HG03064 (cell line): Measurements from ENCODE around the gene HNRNPU.

Experiments
- ATAC-seq: cut with Tn5 transposase; IDR thresholded peaks from one replicate; pipeline ENCODE4 v1.9.1; 2021; ENCODE audit warnings: low read depth; ENCODE audit not compliant: unreplicated experiment

The HNRNPU gene

GRCh38 chr1:244813327-244813726 is 51.0 kb downstream of the HNRNPU start:
- ATAC-seq: no peak

DNA sequence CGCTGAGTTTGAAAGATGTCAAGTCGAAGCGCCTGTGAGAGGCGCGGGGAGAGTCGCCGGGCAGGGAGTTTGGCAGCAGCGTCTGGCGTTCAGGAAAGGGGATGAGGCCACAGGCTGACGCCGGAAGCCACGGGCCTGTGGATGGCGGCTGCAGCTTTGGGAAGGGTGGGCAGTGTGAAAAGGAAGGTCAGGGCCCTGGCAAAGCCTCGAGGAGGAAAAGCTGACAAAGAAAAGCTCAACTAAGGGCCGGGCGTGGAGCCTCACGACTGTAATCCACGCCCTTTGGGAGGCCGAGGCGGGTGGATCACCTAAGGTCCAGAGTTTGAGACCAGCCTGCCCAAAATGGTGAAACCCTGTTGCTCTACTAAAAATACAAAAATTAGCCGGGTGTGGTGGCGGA is 54.1 kb downstream of the HNRNPU start:
- ATAC-seq: no peak

DNA sequence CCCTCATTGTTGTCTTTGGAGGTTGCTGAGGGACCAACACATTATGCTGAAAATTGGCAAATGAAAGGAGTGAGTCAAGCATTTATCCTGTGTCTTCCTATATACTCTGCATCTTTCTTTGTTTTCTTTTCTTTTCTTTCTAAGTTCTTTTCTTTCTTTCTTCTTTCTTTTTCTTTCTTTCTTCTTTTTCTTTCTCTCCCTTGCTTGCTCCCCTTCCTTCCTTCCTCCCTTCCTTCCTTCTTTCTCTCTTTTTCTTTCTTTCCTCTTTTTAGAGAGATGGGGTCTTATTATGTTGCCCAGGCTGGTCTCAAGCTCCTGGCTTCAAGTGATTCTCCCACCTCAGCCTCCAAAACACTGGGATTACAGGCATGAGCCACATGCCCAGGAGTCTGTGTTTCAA is 57.2 kb downstream of the HNRNPU start:
- ATAC-seq: no peak

GRCh38 chr1:244804841-244805240 is 59.5 kb downstream of the HNRNPU start:
- ATAC-seq: no peak

DNA sequence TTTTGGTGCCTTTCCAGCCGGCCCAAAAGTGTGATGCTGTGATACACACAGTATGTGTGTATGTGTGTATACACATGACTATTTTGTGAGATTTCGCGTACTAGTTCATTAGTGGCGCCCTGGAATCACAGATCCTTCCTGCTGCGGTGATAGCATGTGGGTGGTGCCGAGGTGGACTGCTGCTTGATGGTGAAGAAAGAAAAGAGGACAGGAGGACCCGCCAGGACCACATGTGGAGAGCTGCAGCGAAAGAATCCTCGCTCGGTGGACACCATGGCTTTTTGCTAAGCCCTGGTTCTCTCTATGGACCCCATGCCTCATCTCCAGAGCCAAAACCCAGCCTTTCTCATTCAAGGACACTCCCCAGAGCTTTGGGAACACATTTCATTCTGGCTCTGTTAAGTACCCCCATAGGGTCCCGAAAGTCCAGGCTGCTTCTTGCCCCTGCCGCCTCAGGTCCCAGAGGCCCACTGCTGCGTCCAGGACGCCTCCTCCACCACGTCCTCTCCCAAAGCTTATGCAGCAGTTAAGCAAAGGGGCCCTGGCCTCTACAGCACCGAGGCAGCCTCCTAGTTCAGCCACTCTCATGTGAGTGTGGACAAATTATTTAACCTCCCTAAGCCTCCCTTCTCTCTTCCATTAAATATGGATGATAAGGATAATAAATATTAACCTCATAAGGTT is 61.6 kb downstream of the HNRNPU start:
- ATAC-seq: no peak

DNA sequence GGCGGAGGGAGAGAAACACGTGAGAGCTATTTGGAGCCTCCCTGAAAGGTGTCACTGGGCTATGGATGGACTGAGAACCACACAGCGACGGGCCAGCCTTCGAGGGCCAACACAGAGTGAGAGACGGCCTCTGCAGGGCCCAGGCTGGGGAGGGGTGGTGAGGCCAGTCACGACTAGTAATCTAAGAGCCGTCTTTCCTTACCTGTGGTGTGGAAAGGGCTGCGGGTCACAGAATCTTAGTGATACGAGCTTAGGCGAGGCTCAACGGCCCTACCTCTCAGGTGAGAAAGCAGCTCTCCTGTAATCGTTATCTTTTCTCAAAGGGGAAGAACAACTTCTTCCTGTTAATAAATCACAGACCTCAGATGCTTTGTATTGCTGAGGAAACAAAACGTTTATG is 62.3 kb downstream of the HNRNPU start:
- no peak for ATAC-seq

- ATAC-seq: no peak
Observed at GRCh38 chr1:244801246-244801645, 63.1 kb downstream of the HNRNPU start.

- no peak for ATAC-seq
Observed at GRCh38 chr1:244800821-244801220, 63.5 kb downstream of the HNRNPU start.
